ENCODE results near the gene MACROD2.
"Not testable (repeated sequence)": the region's sequence is repeated elsewhere in the genome, so short reads cannot be mapped to it uniquely, and the experiment has no call there.

DNA sequence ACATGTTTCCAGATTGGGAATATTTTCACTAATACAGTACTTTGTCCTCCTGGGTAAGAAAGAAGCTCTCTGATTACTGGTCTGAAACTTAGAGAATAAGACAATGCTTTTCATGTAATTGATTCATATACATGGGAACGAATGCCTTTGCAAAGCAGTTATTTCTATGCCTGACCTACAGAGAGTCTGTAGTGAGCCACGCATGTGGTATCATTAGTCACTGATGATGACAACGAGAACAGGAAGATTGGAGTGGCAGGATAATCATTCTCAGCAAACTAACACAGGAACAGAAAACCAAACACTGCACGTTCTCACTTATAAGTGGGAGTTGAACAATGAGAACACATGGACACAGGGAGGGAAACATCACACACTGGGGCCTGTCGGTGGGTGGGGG lies 1382.3 kb downstream of the MACROD2 start:
- TF ChIP-seq, protein P1, sequence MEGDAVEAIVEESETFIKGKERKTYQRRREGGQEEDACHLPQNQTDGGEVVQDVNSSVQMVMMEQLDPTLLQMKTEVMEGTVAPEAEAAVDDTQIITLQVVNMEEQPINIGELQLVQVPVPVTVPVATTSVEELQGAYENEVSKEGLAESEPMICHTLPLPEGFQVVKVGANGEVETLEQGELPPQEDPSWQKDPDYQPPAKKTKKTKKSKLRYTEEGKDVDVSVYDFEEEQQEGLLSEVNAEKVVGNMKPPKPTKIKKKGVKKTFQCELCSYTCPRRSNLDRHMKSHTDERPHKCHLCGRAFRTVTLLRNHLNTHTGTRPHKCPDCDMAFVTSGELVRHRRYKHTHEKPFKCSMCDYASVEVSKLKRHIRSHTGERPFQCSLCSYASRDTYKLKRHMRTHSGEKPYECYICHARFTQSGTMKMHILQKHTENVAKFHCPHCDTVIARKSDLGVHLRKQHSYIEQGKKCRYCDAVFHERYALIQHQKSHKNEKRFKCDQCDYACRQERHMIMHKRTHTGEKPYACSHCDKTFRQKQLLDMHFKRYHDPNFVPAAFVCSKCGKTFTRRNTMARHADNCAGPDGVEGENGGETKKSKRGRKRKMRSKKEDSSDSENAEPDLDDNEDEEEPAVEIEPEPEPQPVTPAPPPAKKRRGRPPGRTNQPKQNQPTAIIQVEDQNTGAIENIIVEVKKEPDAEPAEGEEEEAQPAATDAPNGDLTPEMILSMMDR (IDR thresholded peaks at IDR 0.05; ENCODE audit: insufficient read depth, low read length, poor library complexity, severe bottlenecking), result not testable (repeated sequence)
- TF ChIP-seq EZH2phosphoT487 (conservative IDR thresholded peaks at IDR 0.05; ENCODE audit: low read length), result not testable (repeated sequence)
